GM18520 (cell line): ENCODE results near the gene DYTN.

Experiments
- ATAC-seq: cut with Tn5 transposase; IDR thresholded peaks from one replicate; pipeline ENCODE4 v1.9.1; 2021; ENCODE audit not compliant: unreplicated experiment

DYTN gene

DNA sequence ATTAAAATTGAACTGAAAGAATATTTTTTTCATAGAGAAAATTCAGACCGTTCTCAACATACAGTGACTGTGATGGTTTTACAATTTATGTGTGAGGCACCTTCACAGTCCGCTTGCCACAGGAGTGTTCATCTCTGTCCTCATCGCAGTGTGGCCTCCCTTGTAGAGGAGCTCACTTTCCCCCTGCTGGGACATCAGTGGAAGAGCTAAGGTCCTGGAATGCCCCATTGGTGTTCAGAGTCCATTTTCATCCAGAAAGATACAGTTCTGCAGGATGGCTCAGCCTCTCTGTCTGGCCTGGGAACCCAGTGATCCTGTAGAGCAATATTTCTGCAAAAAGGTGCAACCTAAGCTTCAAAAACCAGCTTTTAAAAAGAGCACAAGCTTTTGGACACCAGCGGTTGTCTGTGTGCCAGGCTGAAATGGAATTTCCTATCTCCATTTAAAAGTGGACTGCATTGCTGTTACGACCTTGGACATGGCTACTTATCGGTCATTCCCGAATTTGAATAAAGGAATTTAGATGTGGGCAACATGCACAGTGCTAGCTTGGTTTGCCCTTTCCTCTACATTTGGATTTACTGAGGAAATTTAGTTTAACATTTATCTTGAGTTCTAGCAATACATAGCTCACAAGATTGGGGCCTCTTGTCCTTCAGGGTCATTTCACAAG lies 102.6 kb downstream of the DYTN start:
- ATAC-seq: no peak

DNA sequence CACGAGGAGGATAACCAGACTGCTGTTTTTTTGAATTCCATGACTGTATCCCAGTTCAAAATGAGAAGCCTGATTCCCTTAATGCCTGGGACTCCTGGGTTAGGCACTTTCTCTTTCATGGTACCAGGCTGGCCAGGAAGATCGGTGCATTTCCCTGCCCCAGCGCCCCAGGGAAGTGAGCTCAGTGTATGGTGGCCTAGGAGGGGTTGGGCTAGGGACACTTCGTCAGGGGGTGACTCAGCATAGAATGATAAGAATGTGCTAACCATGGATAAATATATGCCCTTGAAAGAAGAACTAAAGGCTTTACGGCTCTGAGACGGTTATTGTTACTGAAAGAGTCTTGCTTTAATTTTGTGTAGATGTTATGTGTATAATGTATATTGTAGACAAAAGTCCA lies 103.4 kb downstream of the DYTN start:
- no peak for ATAC-seq

GRCh38 chr2:206611736-206612135 lies 106.5 kb downstream of the DYTN start:
- ATAC-seq: no peak

DNA sequence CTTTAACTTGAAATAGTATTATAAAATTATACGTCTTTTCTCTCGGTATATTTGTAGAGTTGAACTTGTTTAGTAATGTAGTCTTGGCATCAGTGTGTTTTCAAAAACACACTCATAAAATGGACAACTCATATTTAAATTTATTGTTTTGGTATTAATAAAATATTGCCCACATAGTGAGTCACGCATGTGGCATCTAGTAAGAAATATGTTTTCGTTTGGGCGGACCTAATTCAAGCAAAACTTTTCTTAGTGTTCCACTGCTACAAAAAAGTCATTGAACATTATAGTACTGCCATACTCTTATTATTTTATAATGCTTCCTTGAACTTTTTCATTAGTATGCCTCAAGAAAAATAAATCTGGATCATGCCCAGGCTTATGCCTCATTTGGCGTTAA lies 107.0 kb downstream of the DYTN start:
- ATAC-seq: no peak

GRCh38 chr2:206610451-206610850 lies 107.7 kb downstream of the DYTN start:
- no peak for ATAC-seq

- ATAC-seq: no peak
These were observed 115.0 kb downstream of the DYTN start for GRCh38 chr2:206603243-206603642.
